T-helper 1 cell treated with Interleukin-12 subunit alpha and Interleukin-12 subunit beta and Interleukin-4 antibody, amounts not matched to agents 30 ng/mL and 1 ng/mL, for 36 hours (primary cell): ENCODE results near the gene ZNF747. TPM values are rescaled to one million over a fixed set of nuclear protein-coding genes. Genes with fewer than 3 reads are reported as not detected.

Experiments
- total RNA-seq: library from RNA; stranded (reverse); gene quantifications from 2 replicates; pipeline ENCODE4 v1.2.3, GENCODE V29; 2022

Gene ZNF747
- total RNA-seq, 1 donor from 2014 or later, result 14.1 TPM

Other genes starting within 250 kb of the ZNF747 start
- gene CD2BP2, start 179.6 kb downstream of the ZNF747 start, total RNA-seq, result 84.1 and 88.8 TPM in 2 replicates
- 71.1 and 72.7 TPM in 2 replicates for gene TBC1D10B, start 164.4 kb downstream of the ZNF747 start, total RNA-seq
- not detected in 2 replicates for gene MYL11, start 160.1 kb downstream of the ZNF747 start, total RNA-seq
- gene SEPTIN1, start 152.3 kb downstream of the ZNF747 start, total RNA-seq, result 355 and 356 TPM in 2 replicates
- gene ZNF48, start 139.4 kb downstream of the ZNF747 start, total RNA-seq, result 17.2 and 18.0 TPM in 2 replicates
- gene ZNF771, start 127.3 kb downstream of the ZNF747 start, total RNA-seq, result 4.9 and 5.9 TPM in 2 replicates
- 76.4 and 78.5 TPM in 2 replicates for gene DCTPP1, start 104.8 kb downstream of the ZNF747 start, total RNA-seq
- gene SEPHS2, start 89.0 kb downstream of the ZNF747 start, total RNA-seq, result 73.8 and 77.3 TPM in 2 replicates
- gene ITGAL, start 62.1 kb downstream of the ZNF747 start, total RNA-seq, result 660 and 669 TPM in 2 replicates
- gene ZNF768, start 8.3 kb downstream of the ZNF747 start, total RNA-seq, result 6.7 and 6.9 TPM in 2 replicates
- 21.2 and 22.5 TPM in 2 replicates for gene ZNF764, start 23.5 kb upstream of the ZNF747 start, total RNA-seq
- gene ZNF688, start 36.9 kb upstream of the ZNF747 start, total RNA-seq, result 13.2 and 13.6 TPM in 2 replicates
- gene ZNF785, start 50.8 kb upstream of the ZNF747 start, total RNA-seq, result 21.5 and 22.4 TPM in 2 replicates
- 13.5 and 13.7 TPM in 2 replicates for gene ZNF689, start 75.5 kb upstream of the ZNF747 start, total RNA-seq
- 90.0 and 91.6 TPM in 2 replicates for gene PRR14, start 116.1 kb upstream of the ZNF747 start, total RNA-seq
- 162 and 164 TPM in 2 replicates for gene FBRS, start 123.6 kb upstream of the ZNF747 start, total RNA-seq
- 93.9 and 99.5 TPM in 2 replicates for gene SRCAP, start 164.3 kb upstream of the ZNF747 start, total RNA-seq
- gene PHKG2, start 213.6 kb upstream of the ZNF747 start, total RNA-seq, result 44.6 and 47.4 TPM in 2 replicates
- gene CFAP119, start 227.2 kb upstream of the ZNF747 start, total RNA-seq, result 1.6 TPM in 2 replicates
- 97.2 and 102 TPM in 2 replicates for gene RNF40, start 227.5 kb upstream of the ZNF747 start, total RNA-seq